Cardiac fibroblast (primary cell): ENCODE measurements around the gene PTBP3.

Source experiments
- DNase-seq, 2 donors: peaks; one replicate each; pipeline versions ENCODE4 v3.0.0 to v3.0.0-alpha.2; 2010; ENCODE audit warnings: low read depth in 2 of 2
- H3K4me3 ChIP-seq, 2 donors: replicated peaks in 1 of 2; 1 replicate in 1 of 2; 2 replicates in 1 of 2; pipeline ENCODE4 v1.5.1; 2011; ENCODE audit warnings: low read depth in 2 of 2, low read length in 2 of 2, mild to moderate bottlenecking in 2 of 2, moderate library complexity in 1 of 2
- TF ChIP-seq, protein P1 (sequence below): IDR thresholded peaks from one replicate; pipeline ENCODE4 v1.5.1; 2011; ENCODE audit warnings: low read depth, mild to moderate bottlenecking, low read length, inconsistent platforms

The PTBP3 gene

GRCh38 chr9:112265391-112265790, 68.0 kb downstream of the PTBP3 start:
- DNase-seq = no peak
- TF ChIP-seq, protein P1, sequence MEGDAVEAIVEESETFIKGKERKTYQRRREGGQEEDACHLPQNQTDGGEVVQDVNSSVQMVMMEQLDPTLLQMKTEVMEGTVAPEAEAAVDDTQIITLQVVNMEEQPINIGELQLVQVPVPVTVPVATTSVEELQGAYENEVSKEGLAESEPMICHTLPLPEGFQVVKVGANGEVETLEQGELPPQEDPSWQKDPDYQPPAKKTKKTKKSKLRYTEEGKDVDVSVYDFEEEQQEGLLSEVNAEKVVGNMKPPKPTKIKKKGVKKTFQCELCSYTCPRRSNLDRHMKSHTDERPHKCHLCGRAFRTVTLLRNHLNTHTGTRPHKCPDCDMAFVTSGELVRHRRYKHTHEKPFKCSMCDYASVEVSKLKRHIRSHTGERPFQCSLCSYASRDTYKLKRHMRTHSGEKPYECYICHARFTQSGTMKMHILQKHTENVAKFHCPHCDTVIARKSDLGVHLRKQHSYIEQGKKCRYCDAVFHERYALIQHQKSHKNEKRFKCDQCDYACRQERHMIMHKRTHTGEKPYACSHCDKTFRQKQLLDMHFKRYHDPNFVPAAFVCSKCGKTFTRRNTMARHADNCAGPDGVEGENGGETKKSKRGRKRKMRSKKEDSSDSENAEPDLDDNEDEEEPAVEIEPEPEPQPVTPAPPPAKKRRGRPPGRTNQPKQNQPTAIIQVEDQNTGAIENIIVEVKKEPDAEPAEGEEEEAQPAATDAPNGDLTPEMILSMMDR = no peak

DNA sequence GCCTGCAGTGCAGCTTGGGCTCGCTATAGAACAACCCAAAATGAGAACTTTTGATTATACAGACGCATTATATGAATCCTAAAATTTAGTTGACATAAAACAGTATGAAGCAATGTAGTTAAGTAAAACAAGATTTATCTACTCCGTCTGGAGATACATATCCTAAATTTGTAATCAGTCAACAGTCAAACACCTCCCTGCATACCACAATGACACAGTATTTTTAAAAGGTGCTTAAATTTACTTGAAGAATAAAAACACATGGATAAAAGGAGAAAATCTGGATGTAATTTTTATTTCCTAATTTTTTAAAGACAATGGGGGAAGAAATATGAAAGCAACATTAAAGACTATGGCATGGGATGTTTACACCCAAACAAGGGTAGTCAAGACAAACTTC, 70.8 kb downstream of the PTBP3 start:
- TF ChIP-seq, protein P1 = no peak
- no peak for DNase-seq
- no peak overlapping the region for H3K4me3 ChIP-seq

More at GRCh38 chr9:112265391-112265790, 68.0 kb downstream of the PTBP3 start:
- no peak overlapping the region for H3K4me3 ChIP-seq

DNA sequence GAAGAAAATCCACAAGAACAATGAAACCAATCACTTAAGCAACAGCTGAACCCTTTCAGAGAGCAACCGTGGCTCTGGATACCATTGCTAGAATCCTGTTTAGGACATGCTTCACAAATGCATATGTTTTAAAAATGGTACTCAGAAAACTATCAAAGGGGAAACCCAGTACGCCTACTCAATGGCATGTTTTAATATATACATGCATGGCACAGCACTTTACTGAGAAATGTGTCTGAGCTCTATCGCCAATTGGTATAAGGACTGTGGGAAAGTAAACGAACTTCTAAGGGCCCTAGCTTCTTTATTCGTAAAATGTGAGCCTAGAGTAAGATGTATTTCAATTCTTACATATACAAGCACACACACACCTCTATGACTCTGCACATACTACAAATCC, 72.3 kb downstream of the PTBP3 start:
- no peak for DNase-seq
- TF ChIP-seq, protein P1 = no peak
- H3K4me3 ChIP-seq = no peak overlapping the region

DNA sequence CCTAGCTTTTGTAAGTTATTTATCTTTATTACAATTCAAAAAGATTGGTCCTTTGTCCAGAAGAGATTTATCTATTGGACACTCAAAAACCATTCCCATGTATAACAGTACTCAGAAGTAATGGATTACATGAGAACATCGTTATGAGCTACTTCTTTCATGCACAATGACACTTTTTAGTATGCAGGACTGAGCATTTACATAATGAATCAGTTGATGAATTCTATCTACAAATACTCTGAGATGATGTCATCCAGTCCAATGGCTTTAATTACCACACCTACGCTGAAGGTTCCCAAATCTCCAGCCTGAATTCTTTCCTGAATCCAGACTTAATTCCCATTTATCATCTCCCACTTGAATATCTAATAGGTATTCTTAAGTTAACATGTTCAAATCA, 75.3 kb downstream of the PTBP3 start:
- TF ChIP-seq, protein P1 = no peak
- no peak for DNase-seq

DNA sequence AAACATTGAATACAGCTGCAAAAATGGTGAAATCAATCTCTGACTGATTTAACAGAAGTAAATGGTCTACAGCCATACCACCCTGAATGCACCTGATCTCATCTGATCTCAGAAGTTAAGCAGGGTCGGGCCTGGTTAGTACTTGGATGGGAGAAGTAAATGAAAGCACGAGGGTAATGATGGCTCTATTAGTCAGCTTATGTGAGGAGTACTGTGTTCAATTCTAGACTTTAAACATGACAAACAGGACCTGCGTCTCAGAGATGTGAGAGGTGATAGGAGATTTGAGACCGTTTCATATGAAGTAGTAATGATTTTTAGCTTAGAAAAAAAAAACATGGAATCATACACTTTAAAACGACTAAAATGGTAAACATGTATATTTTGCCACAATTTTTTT, 81.2 kb downstream of the PTBP3 start:
- no peak for DNase-seq
- TF ChIP-seq, protein P1 = no peak
- no peak overlapping the region for H3K4me3 ChIP-seq

More for the DNA sequence above, 75.3 kb downstream of the PTBP3 start:
- H3K4me3 ChIP-seq = no peak overlapping the region

- no peak overlapping the region for H3K4me3 ChIP-seq
- TF ChIP-seq, protein P1 = no peak
- DNase-seq = peak; percentile 16 to 60
These were observed 84.1 kb downstream of the PTBP3 start for GRCh38 chr9:112249277-112249676.

- TF ChIP-seq, protein P1 = no peak
- DNase-seq = peak; percentile 16 to 70
- no peak overlapping the region for H3K4me3 ChIP-seq
These were observed 84.7 kb downstream of the PTBP3 start for GRCh38 chr9:112248722-112249121.
